ENCODE results near the gene XYLT1. TPM values are rescaled to one million over a fixed set of nuclear protein-coding genes. Genes with fewer than 3 reads are reported as not detected.

XYLT1 gene
- polyA plus RNA-seq, 1 donor from 2014 or later: 3.3 TPM

GRCh38 chr16:17520111-17520510, 49.4 kb upstream of the XYLT1 start:
- no peaks in the 10 kb centered on the region for H4K20me1 ChIP-seq (ENCODE audit: insufficient read depth)
- H3K79me2 ChIP-seq (replicated peaks; ENCODE audit: insufficient read depth, low read length): no peaks in the 10 kb centered on the region
- H3K27me3 ChIP-seq (ENCODE audit: insufficient read depth, low read depth, low read length): no peaks in the 10 kb centered on the region
- H3K4me3 ChIP-seq (ENCODE audit: low read length): no peak overlapping the region
- no peak overlapping the region for H3K9ac ChIP-seq (ENCODE audit: low read length)
- no peaks in the 10 kb centered on the region for H3K36me3 ChIP-seq (ENCODE audit: insufficient read depth, low read length)
- H3K27ac ChIP-seq (ENCODE audit: low read length): no peak overlapping the region
- no peaks in the 10 kb centered on the region for H3F3A ChIP-seq (ENCODE audit: insufficient read depth, low read length, poor library complexity, severe bottlenecking)
- H2AFZ ChIP-seq (ENCODE audit: low read depth, low read length): no peak overlapping the region
- H3K9me2 ChIP-seq (ENCODE audit: insufficient read depth, low read length): no peaks in the 10 kb centered on the region
- TF ChIP-seq REST (IDR thresholded peaks at IDR 0.05; ENCODE audit: borderline replicate concordance): no peak
- TF ChIP-seq SMC3 (conservative IDR thresholded peaks at IDR 0.05; ENCODE audit: poor library complexity): no peak
- no peak for TF ChIP-seq CTCF (IDR thresholded peaks at IDR 0.05; ENCODE audit: poor library complexity, severe bottlenecking)
- H3K9me3 ChIP-seq (ENCODE audit: low read length): no peaks in the 10 kb centered on the region
- H3K4me2 ChIP-seq (ENCODE audit: low read length): no peak overlapping the region

GRCh38 chr16:17519101-17519955, 48.6 kb upstream of the XYLT1 start:
- H3K4me2 ChIP-seq (ENCODE audit: low read length): no peak overlapping the region

More at GRCh38 chr16:17519101-17519955, 48.6 kb upstream of the XYLT1 start:
- Histone ChIP-seq H3K79me2 (replicated peaks; ENCODE audit: insufficient read depth, low read length) (no peaks in the 10 kb centered on the region), H3K36me3 (ENCODE audit: insufficient read depth, low read length) (no peaks in the 10 kb centered on the region), H3K9me3 (ENCODE audit: low read length) (no peaks in the 10 kb centered on the region), H3K9ac (ENCODE audit: low read length) (no peak overlapping the region), H3F3A (ENCODE audit: insufficient read depth, low read length, poor library complexity, severe bottlenecking) (no peaks in the 10 kb centered on the region), H3K4me3 (ENCODE audit: low read length) (no peak overlapping the region), H4K20me1 (ENCODE audit: insufficient read depth) (no peaks in the 10 kb centered on the region), H2AFZ (ENCODE audit: low read depth, low read length) (no peak overlapping the region), H3K27ac (ENCODE audit: low read length) (no peak overlapping the region), H3K27me3 (ENCODE audit: insufficient read depth, low read depth, low read length) (no peaks in the 10 kb centered on the region), H3K9me2 (ENCODE audit: insufficient read depth, low read length) (no peaks in the 10 kb centered on the region)
- no peak for TF ChIP-seq MXI1 (conservative IDR thresholded peaks at IDR 0.05; ENCODE audit: poor library complexity, severe bottlenecking)
- no peak for TF ChIP-seq RAD21 (conservative IDR thresholded peaks at IDR 0.05)
- TF ChIP-seq EP300 (conservative IDR thresholded peaks at IDR 0.05; ENCODE audit: poor library complexity, severe bottlenecking): no peak
- no peak for TF ChIP-seq REST (IDR thresholded peaks at IDR 0.05; ENCODE audit: borderline replicate concordance)
- no peak for TF ChIP-seq POLR2AphosphoS5 (IDR thresholded peaks at IDR 0.05)
- no peak for TF ChIP-seq TAF1 (IDR thresholded peaks at IDR 0.05; ENCODE audit: low read depth)
- no peak for TF ChIP-seq CTCF (IDR thresholded peaks at IDR 0.05; ENCODE audit: poor library complexity, severe bottlenecking)
- TF ChIP-seq EZH2 (IDR thresholded peaks at IDR 0.05; ENCODE audit: borderline replicate concordance, insufficient read depth, low read length, poor library complexity, severe bottlenecking): no peak
- no peak for TF ChIP-seq SMC3 (conservative IDR thresholded peaks at IDR 0.05; ENCODE audit: poor library complexity)
